ENCODE measurements around the gene SMAD6.

- TF ChIP-seq CTCF (IDR thresholded peaks at IDR 0.05; ENCODE audit: low read length) = no peak
- no peak for TF ChIP-seq EZH2 (optimal IDR thresholded peaks at IDR 0.05; ENCODE audit: low read depth, low read length)
Observed at GRCh38 chr15:66659384-66659783, 42.7 kb upstream of the SMAD6 start.

Measured in MM.1S (cell line).